ENCODE results near the gene ATG9B.
"Not testable (repeated sequence)": the region's sequence is repeated elsewhere in the genome, so short reads cannot be mapped to it uniquely, and the experiment has no call there.

ATG9B gene

DNA sequence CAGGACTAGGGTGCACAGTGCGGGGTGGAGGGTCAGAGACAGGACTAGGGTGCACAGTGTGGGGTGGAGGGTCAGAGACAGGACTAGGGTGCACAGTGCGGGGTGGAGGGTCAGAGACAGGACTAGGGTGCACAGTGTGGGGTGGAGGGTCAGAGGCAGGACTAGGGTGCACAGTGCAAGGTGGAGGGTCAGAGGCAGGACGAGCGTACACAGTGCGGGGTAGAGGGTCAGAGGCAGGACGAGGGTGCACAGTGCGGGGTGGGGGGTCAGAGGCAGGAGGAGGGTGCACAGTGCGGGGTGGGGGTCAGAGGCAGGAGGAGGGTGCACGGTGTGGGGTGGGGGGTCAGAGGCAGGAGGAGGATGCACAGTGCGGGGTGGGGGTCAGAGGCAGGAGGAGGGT lies 19.2 kb upstream of the ATG9B start:
- intact Hi-C loops (cut with DNase I); DNase-seq: not testable (repeated sequence)

DNA sequence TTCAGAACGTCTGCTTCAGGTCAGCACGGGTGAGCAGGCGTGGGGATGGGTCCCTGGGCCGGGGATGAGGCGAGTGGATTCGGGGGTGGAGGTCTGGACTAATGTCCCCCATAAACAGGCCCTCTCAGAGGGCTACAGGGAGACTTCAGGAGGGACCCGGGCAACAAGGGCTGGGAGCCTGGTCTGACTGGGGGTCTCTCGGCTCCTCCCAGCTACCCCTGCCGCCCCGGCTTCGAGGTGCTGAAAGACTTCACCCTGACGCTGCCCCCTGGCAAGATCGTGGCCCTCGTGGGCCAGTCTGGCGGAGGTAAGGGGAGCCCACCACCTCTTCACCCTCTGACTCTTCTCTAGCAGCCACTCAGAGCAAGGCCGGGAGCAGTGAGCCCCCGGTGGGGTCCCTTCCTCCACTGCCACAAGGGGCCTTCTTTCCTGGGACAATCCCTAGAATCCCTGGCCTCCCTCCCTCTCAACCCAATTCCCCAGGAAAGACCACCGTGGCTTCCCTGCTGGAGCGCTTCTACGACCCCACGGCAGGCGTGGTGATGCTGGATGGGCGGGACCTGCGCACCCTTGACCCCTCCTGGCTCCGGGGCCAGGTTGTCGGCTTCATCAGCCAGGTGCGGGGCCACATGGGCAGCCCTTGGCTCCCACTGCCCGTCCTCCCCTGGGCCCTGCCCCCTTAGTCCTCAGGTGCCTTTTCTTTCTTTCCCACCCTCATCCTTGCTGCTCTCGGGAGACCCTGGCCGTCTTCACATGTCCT lies 16.5 kb upstream of the ATG9B start:
- intact Hi-C loops (cut with DNase I) = no loop called here
- no peak for DNase-seq

DNA sequence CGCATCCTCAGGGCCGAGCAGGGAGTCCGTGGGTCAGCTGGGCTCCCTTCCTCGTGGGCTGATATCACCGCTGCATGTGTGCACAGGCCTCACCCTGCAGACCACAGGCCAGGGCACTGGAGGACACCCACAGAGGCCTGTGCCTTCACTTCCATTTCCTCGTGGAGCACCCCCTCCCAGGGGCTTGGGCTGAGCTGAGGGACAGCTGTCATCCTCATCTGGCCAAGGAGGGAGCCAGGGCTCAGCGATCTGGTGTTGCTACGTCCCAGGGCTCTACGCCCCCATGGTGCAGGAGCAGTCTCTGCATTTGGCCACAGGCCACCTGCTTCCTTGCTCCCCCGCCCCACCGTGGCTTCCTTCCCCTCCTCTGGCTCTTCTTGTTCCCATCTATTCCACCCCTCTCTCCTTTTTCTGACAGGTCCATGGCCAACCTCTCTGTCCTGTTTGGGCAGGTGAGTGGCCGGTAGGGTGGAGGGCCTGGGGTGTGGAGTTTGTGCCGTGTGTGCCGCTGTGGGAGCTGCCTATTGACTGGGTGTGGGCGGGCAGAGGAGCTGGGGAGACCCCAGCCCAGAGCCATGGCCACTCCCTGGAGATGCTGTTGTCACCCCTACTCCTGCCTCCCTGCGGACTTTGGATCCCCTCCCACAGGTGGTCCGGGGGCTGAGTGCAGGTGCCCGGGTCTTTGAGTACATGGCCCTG lies 15.7 kb upstream of the ATG9B start:
- intact Hi-C loops (cut with DNase I) = no loop called here

DNA sequence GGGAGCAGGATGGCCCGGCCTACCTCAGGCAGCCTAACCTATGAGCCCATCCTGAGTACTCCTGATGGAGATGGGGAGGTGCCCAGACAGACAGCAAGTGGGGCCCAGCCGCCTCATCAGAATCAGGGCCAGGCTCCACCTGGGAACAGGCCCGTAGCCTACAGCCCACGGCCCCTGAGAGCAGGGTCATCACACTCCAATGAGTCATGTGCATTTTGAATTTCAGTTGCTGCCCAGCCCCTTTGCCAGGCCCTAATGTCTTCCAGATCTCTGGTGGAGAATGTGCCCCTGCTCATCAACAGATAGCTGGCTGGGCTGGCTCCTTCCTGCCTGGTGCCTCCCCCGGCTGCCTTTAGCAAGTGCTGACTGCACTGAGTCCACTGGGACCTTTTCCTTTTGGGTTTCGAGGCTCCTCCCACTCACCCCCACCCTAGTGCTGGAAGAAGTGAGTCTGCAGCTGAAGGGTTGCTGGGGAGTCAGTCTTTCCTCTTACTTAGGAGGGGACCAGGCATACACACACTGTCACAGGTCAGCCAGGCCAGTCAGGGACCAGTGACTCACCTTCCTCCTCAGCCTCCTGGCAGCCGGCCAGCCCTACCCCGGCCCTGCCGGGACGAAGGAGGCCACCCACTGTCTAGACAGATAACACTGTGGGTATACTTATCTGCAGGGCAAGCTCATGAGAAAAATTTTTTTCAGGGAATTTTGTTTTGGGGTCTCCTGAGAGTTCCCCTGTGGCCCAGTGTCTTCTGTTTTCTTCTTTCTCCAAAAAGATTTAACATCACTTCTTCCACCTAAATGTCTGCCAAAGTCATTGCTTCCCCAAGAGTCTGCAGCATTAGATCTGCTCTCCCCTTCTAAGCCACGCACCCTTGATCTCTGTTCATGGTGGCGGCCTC lies 14.9 kb upstream of the ATG9B start:
- intact Hi-C loops (cut with DNase I) = no loop called here
- DNase-seq = peak in 2 of 42 donors; percentile 47 to 56

More for the DNA sequence above, 15.7 kb upstream of the ATG9B start:
- DNase-seq = no peak

DNA sequence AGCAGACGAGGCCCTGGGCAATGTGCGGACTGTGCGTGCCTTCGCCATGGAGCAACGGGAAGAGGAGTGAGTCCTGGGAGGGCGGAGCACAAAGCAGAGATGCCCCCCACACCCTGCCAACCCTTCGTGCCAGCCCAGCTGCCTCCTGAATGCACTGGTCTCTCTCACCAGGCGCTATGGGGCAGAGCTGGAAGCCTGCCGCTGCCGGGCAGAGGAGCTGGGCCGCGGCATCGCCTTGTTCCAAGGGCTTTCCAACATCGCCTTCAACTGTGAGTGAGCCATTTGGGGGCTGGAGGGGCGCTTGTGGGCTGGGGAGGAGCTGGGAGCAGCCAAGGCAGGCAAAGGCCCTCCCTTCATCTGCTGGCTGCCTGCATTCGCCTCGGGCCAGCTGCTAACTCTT lies 11.6 kb upstream of the ATG9B start:
- intact Hi-C loops (cut with DNase I) = no loop called here
- no peak for DNase-seq

DNA sequence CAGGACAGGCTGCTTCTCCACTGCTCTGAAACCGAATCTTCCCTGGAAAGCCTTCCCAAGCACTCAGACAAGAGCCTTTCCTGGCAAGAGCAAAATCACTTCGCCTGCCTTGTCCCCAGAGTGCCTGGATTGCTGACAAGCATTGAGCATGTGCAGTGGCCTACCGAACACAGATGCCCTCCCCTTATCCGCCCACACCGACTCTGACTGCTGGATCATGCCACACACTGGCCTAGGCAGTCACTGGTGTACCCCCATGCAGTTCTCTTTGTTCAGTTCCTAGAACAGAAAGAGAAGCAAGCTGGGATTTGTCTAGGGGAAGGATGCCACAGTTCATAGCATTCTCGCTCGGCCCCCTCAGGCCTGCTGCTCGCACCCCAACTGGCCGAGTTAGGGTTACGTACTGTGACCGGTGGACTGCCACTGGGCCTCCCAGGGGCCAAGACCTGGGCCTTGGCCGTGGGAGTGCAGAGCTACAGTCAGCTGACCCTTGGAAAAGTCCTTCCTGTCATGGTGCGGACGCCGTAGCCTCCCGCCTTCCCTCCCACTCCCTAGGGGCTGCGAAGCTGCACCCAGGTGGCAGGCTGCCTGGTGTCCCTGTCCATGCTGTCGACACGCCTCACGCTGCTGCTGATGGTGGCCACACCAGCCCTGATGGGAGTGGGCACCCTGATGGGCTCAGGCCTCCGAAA lies 10.9 kb upstream of the ATG9B start:
- intact Hi-C loops (cut with DNase I) = no loop called here
- peak in 41 of 42 donors; percentile 34 to 91 (median 71) for DNase-seq

DNA sequence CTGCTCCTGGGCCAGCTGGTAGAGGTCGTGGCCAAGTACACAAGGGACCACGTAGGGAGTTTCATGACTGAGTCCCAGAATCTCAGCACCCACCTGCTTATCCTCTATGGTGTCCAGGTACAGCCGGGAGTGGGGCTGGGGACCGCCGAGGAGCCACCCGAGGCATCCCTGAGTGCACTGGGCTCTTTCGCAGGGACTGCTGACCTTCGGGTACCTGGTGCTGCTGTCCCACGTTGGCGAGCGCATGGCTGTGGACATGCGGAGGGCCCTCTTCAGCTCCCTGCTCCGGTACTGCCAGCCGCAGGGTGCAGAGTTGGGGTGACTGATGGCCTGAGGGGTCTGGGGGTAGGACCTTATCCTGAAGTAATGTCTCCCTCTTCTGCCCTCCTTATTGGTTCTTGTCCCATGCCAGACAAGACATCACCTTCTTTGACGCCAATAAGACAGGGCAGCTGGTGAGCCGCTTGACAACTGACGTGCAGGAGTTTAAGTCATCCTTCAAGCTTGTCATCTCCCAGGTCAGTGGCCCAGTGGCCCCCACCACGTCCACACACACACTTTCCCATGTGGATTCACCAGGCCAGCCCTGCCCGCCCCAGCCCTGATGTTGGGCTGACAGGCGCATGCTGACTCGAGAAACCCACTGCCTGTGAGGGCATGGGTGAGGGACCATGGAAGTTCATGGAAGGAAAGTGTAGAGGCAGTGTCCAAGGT lies 10.2 kb upstream of the ATG9B start:
- intact Hi-C loops (cut with DNase I) = no loop called here
- no peak for DNase-seq

DNA sequence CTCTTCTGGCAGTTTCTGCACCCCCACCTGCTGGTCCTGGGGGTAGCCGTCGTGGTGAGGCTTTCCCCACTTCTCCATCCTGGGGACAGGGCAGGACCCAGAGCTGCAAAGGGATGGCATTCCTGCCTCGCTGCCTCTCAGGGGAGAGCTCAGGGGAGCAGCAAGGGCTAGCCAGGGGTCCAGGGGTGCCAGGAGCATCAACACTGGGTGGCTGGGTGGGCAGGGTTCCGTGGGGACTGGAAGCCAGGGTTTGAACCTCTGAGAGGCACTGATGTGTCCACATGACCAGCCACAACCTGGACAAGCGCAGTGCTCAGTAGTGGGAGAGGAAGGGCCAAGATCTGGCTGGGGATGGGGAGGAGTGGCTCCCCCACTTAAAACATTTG lies 9.6 kb upstream of the ATG9B start:
- DNase-seq = no peak
- intact Hi-C loops (cut with DNase I) = no loop called here

DNA sequence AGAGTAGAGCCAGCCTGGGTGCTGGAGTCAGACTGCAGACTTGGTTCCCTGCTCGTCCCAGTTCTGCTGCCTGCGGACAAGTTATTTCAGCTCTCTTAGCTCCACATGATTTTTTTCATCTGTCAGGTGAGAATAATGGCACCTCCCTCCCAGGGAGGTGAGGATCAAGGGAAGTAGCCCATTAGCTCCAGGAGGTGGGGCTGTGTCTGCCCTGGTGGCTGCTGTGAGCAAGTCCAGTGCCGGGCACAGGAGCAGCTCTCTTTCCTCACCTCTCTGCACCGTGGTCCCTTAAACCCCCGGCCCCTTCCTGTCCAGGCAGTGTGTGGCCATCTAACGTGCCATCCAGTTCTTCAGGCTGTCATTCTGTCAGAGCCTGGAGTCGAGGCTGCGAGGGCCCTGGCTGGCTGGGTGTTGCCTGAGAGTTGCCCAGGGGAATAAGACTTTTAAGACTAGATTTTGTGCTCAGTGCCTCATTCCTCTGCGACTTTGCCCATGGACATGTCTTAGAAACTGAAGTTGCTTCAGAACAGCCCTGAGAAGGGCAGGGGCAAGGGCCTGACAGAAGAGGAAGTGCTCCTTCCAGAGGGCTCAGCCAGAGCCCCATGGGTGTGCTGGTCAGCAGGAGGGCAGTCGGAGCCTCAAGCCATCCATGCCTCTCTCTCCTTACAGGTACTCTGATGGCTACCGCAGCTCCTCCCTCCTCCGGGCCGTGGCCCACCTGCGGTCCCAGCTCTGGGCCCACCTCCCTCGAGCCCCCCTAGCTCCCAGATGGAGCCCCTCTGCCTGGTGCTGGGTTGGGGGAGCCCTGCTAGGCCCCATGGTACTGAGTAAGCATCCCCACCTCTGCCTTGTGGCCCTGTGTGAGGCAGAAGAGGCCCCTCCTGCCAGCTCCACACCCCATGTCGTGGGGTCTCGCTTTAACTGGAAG lies 8.9 kb upstream of the ATG9B start:
- intact Hi-C loops (cut with DNase I) = no loop called here
- DNase-seq = no peak

DNA sequence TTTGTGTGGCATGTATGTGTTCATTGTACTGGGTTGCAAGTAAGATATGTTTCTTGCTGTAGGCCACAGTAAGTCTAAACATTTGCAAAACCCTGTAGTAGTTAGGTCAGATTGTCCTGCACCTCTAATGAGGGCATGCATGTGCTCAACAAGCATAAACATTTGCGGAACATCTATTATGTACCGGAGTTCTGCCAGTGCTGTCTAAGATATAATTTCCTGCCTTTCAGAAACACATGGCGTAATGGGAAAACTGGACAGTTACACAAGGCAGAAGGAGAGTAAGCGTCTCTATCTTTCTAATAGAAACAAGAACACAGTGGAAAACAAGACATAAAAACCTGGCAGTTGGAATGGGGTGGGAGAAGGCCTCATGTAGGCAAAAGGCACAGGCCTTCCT lies 6.7 kb upstream of the ATG9B start:
- DNase-seq = no peak
- intact Hi-C loops (cut with DNase I) = no loop called here

DNA sequence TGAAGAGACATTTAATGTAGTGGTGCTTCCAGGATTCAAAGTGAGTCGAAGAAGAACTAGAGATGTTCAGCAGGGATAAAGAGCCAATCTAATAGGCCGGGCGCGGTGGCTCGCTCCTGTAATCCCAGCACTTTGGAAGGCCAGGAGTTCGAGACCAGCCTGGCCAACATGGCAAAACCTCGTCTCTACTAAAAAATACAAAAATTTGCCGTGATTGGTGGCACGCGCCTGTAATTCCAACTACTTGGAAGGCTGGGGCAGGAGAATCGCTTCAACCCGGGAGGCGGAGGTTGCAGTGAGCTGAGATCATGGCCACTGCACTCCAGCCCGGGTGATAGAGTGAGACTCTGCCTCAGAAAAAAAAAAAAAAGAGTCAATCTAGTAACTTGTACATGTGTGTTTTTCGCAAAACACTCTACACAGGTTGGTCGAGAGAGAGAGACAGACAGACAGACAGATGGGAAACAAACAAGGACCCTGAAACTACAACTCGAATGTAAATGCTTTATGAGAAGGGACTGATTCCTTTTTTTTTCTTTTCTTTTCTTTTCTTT lies 4.7 kb upstream of the ATG9B start:
- no peak for DNase-seq
- intact Hi-C loops (cut with DNase I) = loop anchor here (2.0 to 5.0 kb wide), 2 partner anchors 28 to 83 kb away; partner anchors contain the start of gene CDK5

DNA sequence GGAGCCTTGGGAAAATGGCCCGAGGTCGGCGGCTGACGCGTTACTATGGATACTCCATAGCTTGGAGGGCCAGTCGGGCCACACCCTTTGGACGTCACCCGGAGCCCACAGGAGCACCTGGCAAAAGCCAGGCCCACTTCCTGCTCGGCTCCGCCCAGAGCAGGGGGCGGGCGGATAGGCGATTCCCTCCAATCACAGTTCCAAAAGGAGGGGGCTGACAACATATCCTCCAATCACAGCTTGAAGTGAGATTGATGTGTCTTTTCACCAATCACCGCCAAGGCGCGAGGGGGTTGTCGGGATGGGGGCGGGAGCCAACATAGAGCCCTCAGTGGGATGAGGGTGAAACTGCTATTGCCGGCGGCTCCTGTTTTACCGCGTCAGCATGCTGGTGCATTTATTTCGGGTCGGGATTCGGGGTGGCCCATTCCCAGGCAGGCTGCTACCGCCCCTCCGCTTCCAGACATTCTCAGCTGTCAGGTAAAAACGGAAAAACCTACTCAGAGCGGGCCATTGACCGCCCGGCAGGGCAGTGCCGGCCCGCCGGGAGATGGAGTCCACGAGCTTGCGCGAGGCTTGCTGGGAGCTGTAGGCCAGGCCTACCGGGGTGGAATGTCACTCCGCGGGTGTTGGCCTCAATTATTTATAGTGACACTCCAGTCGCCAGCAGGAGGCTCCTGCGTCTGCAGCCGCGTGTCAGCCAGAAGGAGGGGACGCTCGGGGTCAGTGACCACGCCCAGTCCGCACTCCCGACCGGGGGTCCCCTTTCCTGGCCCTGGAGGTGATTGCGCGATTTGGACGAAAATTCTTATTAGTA lies 4.0 kb upstream of the ATG9B start, which contains the start of gene ABCB8:
TSS of gene ABCB8 (plus strand) at position 320 of the 817 bp plus-strand sequence. CDS start at position 386, 66 bp downstream.
- intact Hi-C loops (cut with DNase I) = loop anchor here (2.0 to 5.0 kb wide), 2 partner anchors 28 to 84 kb away; partner anchors contain the start of gene CDK5
- DNase-seq = peak; percentile 92 to 99 (median 98)

DNA sequence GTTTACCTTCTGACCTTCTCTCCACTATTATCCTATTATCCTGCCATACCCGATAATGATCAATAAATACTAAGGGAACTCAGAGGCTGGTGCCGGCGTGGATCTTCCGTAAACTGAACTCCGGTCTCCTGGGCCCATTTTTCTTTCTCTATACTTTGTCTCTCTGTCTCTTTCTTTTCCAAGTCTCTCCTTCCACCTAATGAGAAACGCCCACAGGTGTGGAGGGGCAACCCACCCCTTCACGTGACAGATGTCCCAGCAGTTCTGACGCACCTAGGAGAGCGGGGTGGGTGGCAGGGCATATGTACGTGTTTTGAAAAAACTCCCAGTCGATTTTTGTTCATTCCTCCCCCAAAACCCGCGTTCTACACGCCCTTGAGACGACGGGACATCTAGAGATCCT lies 3.4 kb upstream of the ATG9B start:
- intact Hi-C loops (cut with DNase I) = loop anchor here (2.0 to 5.0 kb wide), 2 partner anchors 29 to 85 kb away; partner anchors contain the start of gene CDK5
- DNase-seq = not testable (repeated sequence)

DNA sequence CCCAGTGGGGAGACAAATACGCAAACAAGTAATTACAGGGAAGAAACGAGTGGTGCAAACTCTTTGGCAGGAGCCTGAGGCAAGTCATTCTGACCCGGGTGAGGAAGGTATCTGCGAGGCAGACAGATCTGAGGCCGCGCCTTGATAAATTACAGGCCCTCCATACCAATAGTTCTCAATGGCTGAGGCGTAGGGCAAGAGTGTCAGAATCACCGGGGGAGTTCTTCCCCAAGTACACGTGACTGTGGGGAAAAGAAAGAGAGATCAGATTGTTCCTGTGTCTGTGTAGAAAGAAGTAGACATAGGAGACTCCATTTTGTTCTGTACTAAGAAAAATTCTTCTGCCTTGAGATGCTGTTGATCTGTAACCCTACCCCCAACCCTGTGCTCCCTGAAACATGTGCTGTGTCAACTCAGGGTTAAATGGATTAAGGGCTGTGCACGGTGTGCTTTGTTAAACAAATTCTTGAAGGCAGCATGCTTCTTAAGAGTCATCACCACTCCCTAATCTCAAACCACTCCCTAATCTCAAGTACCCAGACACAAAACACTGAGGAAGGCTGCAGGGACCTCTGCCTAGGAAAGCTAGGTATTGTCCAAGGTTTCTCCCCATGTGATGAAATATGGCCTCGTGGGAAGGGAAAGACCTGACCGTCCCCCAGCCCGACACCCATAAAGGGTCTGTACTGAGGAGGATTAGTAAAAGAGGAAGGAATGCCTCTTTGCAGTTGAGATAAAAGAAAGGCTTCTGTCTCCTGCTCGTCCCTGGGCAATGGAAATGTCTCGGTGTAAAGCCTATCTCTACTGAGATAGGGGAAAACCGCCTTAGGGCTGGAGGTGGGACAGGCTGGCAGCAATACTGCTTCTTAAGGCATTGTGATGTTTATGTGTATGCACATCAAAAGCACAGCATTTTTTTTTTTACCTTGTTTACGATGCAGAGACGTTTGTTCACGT lies 2.8 kb upstream of the ATG9B start:
- DNase-seq = not testable (repeated sequence)
- intact Hi-C loops (cut with DNase I) = loop anchor here (5.0 kb wide), 1 partner anchor 85 kb away; no protein-coding TSS in a partner anchor

All from head of caudate nucleus (tissue), 42 donors.